Gastroesophageal sphincter (tissue), 3 donors: ENCODE measurements around the gene GABBR2.

Source experiments
- CTCF ChIP-seq, 4 experiments: fragments of 200-600 bp in 2 of 4; fragments of 450-650 bp in 2 of 4; sonication (generic) in 1 of 4; IDR thresholded peaks; one replicate each; pipeline ENCODE4 v1.5.1; 2017 to 2019; ENCODE audit warnings: antibody characterized with exemption in 4 of 4, mild to moderate bottlenecking in 2 of 4, moderate library complexity in 2 of 4
- EP300 ChIP-seq: sonication (generic); formaldehyde crosslinking; IDR thresholded peaks from one replicate; pipeline ENCODE4 v1.6.1; 2017; ENCODE audit warnings: antibody characterized with exemption, mild to moderate bottlenecking
- POLR2A ChIP-seq, 2 donors: fragments of 450-650 bp; IDR thresholded peaks; one replicate each; pipeline ENCODE4 v1.6.1; 2017; ENCODE audit warnings: antibody characterized with exemption in 2 of 2, mild to moderate bottlenecking in 2 of 2, moderate library complexity in 1 of 2

GRCh38 chr9:98271479-98271878, 437.3 kb downstream of the GABBR2 start:
- no peak for TF ChIP-seq POLR2A (IDR thresholded peaks at IDR 0.05)
- TF ChIP-seq EP300 = no peak
- TF ChIP-seq CTCF (IDR thresholded peaks at IDR 0.05) = no peak
